ENCODE results near the gene FOXP4.

Gene FOXP4

GRCh38 chr6:41650120-41650519 is 103.9 kb downstream of the FOXP4 start:
- DNase-seq: no peak

- no peak for DNase-seq
Observed at GRCh38 chr6:41651246-41651961, 105.2 kb downstream of the FOXP4 start.
